ENCODE data around the gene UCP1.

- TF ChIP-seq ZFP30 (CRISPR knock-in tag; IDR thresholded peaks at IDR 0.05) (no peak), BACH2 (CRISPR knock-in tag; IDR thresholded peaks at IDR 0.05; ENCODE audit: borderline replicate concordance) (no peak), SNAI2 (CRISPR knock-in tag; IDR thresholded peaks at IDR 0.05) (no peak), OSR1 (CRISPR knock-in tag; IDR thresholded peaks at IDR 0.05) (no peak), TSHZ2 (CRISPR knock-in tag; IDR thresholded peaks at IDR 0.05) (no peak), ZNF565 (CRISPR knock-in tag; conservative IDR thresholded peaks at IDR 0.05; ENCODE audit: low read depth) (no peak), ISL1 (CRISPR knock-in tag; IDR thresholded peaks at IDR 0.05) (no peak), TCF4 (CRISPR knock-in tag; IDR thresholded peaks at IDR 0.05; ENCODE audit: borderline replicate concordance) (no peak), RARB (CRISPR knock-in tag; IDR thresholded peaks at IDR 0.05) (no peak), CREB5 (CRISPR knock-in tag; IDR thresholded peaks at IDR 0.05; ENCODE audit: low read depth) (no peak)
- TF ChIP-seq, protein P1, sequence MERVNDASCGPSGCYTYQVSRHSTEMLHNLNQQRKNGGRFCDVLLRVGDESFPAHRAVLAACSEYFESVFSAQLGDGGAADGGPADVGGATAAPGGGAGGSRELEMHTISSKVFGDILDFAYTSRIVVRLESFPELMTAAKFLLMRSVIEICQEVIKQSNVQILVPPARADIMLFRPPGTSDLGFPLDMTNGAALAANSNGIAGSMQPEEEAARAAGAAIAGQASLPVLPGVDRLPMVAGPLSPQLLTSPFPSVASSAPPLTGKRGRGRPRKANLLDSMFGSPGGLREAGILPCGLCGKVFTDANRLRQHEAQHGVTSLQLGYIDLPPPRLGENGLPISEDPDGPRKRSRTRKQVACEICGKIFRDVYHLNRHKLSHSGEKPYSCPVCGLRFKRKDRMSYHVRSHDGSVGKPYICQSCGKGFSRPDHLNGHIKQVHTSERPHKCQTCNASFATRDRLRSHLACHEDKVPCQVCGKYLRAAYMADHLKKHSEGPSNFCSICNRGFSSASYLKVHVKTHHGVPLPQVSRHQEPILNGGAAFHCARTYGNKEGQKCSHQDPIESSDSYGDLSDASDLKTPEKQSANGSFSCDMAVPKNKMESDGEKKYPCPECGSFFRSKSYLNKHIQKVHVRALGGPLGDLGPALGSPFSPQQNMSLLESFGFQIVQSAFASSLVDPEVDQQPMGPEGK (CRISPR knock-in tag; IDR thresholded peaks at IDR 0.05; ENCODE audit: borderline replicate concordance): no peak
Observed at GRCh38 chr4:140584439-140584838, 15.7 kb upstream of the UCP1 start.
